Adrenal gland (tissue), 12 donors: ENCODE data around the gene SASH1. TPM values are rescaled to one million over a fixed set of nuclear protein-coding genes. Genes with fewer than 3 reads are reported as not detected.

Experiments used
- DNase-seq, 7 donors: peaks; one replicate each; pipeline ENCODE4 v3.0.0-alpha.2; 2019 to 2020
- H3K27ac ChIP-seq, 5 donors: fragments of 200-600 bp; sonication (generic) in 4 of 5; 1 replicate in 3 of 5; 2 replicates in 2 of 5; pipeline versions ENCODE4 v1.5.1 to v1.8.0; 2016 to 2020; ENCODE audit warnings: mild to moderate bottlenecking in 1 of 5
- H3K27me3 ChIP-seq: fragments of 200-600 bp; 2 replicates; pipeline ENCODE4 v1.8.0; 2021
- H3K36me3 ChIP-seq, 2 donors: fragments of 200-600 bp; replicated peaks in 1 of 2; 1 replicate in 1 of 2; 2 replicates in 1 of 2; pipeline versions ENCODE4 v1.5.1 to v1.8.0; 2018 to 2022
- H3K4me1 ChIP-seq, 2 donors: fragments of 200-600 bp; replicated peaks in 1 of 2; 1 replicate in 1 of 2; 2 replicates in 1 of 2; pipeline versions ENCODE4 v1.5.1 to v1.8.0; 2018 to 2021
- H3K4me3 ChIP-seq, 4 donors: fragments of 200-600 bp; sonication (generic) in 3 of 4; one replicate each; pipeline ENCODE4 v1.5.1; 2016 to 2018
- H3K9me3 ChIP-seq, 3 donors: fragments of 200-600 bp; sonication (generic) in 1 of 3; replicated peaks in 1 of 3; 1 replicate in 2 of 3; 2 replicates in 1 of 3; pipeline versions ENCODE4 v1.5.1 to v1.8.0; 2016 to 2021
- POLR2A ChIP-seq, 2 donors: fragments of 450-650 bp; IDR thresholded peaks; one replicate each; pipeline ENCODE4 v1.6.1; 2017; ENCODE audit warnings: antibody characterized with exemption in 2 of 2, mild to moderate bottlenecking in 2 of 2, moderate library complexity in 1 of 2
- WGBS, 4 donors: extraction: QIAGEN DNeasy Blood & Tissue Kit in 2 of 4; methylation state at CpG; one replicate each; pipeline versions ENCODE4 v1.1.5 to v1.1.7; 2013 to 2017; 5-methylcytosine and 5-hydroxymethylcytosine counted together
- intact Hi-C, 2 donors: fragments of 100-400 bp; cut with DNase I; formaldehyde crosslinking; loops; one replicate each; pipeline versions ENCODE4 v1.14.1 to v1.15.0; 2022 to 2023
- polyA plus RNA-seq, 3 donors: library from polyadenylated mRNA; stranded (reverse); fragments of 200-250 nt in 2 of 3; fragments of 350-450 nt in 1 of 3; fragmentation: Illumina TruSeq in 1 of 3; extraction: RNeasy Lipid Tissue Mini Kit (QIAGEN cat#74804) in 1 of 3; gene quantifications; one replicate each; pipeline ENCODE4 v1.2.3, GENCODE V29; 2013 to 2014
- total RNA-seq, 9 donors: library from RNA; depleted of rRNA in 4 of 9; stranded (reverse); fragments of >200 nt in 4 of 9; fragments of 120-200 nt in 1 of 9; fragmentation: NEBNext Ultra II Directional in 1 of 9; extraction: Animal tissue kit (Norgen Biotek cat#: 25700) in 1 of 9; gene quantifications; one replicate each; pipeline versions ENCODE4 v1.1.0 to v1.2.4, GENCODE V29; 2013 to 2023
- TF ChIP-seq, protein P1 (sequence below), 6 experiments: fragments of 450-650 bp in 4 of 6; fragments of 200-600 bp in 2 of 6; sonication (generic) in 1 of 6; IDR thresholded peaks; 1 replicate in 5 of 6; 2 replicates in 1 of 6; pipeline versions ENCODE4 v1.5.1 to v1.8.0; 2016 to 2021; ENCODE audit warnings: antibody characterized with exemption in 6 of 6, mild to moderate bottlenecking in 2 of 6, moderate library complexity in 1 of 6
- donor health status: healthy with polysubstance abuse.
- donor health status: Bipolar disorder and iron deficiency.
- donor health status: DM: yes; HTN: yes; CAD: no.
- donor health status: DM: no; HTN: no; CAD: no.
- donor health status: DM: no; HTN: no; CAD: no.
- donor health status: DM: yes; HTN: yes; CAD: no.

Gene SASH1
- total and polyA plus RNA-seq, 12 donors = 5.5 to 30.7 (median 16.7) TPM

DNA sequence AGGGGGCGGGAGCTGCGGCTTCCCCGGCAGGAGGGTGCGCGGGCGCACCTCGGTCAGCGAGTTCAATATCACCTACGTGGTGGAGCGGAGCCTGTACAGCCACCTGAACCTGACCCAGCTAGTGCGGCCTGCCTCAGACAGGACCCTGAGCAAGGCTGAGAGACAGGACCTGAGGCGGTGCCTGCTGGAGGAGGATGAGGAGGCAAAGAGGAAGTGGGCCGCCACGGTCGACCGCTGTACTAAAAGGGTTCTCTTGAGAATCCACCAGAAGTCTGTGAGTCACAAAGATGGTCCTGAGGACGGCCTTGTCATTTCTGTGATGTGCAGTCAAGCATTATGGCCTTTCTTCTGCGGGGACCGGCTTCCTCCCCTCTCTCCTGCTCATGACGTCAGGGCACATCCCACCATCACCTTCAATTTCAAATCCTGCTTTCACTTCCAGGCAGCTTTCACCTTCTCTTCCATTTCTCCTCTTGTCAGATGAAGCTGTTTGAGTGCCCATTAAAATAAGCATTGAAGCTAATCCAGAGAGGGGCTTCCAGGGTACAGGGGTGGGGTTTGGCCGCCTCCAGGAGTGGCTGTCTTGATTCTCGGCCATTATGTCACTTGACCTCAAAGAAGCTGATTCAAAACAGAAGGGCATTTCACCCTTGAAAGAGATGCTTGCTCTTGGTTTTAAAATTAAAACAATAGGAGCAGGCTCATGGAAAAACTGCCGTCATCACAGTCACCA, 177.6 kb downstream of the SASH1 start:
- TF ChIP-seq, protein P1, sequence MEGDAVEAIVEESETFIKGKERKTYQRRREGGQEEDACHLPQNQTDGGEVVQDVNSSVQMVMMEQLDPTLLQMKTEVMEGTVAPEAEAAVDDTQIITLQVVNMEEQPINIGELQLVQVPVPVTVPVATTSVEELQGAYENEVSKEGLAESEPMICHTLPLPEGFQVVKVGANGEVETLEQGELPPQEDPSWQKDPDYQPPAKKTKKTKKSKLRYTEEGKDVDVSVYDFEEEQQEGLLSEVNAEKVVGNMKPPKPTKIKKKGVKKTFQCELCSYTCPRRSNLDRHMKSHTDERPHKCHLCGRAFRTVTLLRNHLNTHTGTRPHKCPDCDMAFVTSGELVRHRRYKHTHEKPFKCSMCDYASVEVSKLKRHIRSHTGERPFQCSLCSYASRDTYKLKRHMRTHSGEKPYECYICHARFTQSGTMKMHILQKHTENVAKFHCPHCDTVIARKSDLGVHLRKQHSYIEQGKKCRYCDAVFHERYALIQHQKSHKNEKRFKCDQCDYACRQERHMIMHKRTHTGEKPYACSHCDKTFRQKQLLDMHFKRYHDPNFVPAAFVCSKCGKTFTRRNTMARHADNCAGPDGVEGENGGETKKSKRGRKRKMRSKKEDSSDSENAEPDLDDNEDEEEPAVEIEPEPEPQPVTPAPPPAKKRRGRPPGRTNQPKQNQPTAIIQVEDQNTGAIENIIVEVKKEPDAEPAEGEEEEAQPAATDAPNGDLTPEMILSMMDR (IDR thresholded peaks at IDR 0.05) = no peak
- no peak for TF ChIP-seq POLR2A (IDR thresholded peaks at IDR 0.05)
- Histone ChIP-seq H3K27ac (no peak overlapping the region), H3K9me3 (no peaks in the 10 kb centered on the region), H3K27me3 (no peaks in the 10 kb centered on the region), H3K4me3 (no peak overlapping the region), H3K36me3 (no peaks in the 10 kb centered on the region), H3K4me1 (peaks cover 0 to 16% of the 10 kb centered on the region in 2 donors)
- DNase-seq = no peak
- WGBS, 4 donors = 87 to 94% (median 93%) methylated on average over 15 to 23 of the region's 23 CpGs
- intact Hi-C loops = no loop called here

DNA sequence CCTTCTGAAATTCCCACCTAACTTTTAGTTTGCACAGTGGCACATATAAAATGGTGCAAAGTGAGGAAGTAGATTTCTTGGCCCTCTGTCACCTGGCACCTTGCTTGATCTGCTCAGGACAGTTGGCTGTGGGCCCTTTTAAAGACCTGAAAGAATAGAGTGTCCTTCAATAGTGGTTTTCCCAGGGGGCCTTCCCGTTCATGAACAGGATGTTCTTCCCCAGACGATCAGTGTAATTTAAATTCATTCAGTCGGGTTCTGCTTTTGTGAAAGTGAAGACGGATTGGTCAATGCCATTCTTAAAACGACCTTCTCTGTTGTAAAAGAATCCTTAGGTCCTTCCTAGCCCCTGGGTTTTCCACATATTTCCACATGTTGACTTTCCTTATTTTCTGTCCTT, 178.5 kb downstream of the SASH1 start:
- DNase-seq = no peak
- Histone ChIP-seq H3K27me3 (no peaks in the 10 kb centered on the region), H3K4me1 (peaks cover 0 to 16% of the 10 kb centered on the region in 2 donors), H3K27ac (peak overlapping the region in 3 of 5 donors; percentile 10 to 66 (median 24)), H3K4me3 (no peak overlapping the region), H3K9me3 (no peaks in the 10 kb centered on the region), H3K36me3 (no peaks in the 10 kb centered on the region)
- WGBS, 4 donors = 17 to 26% (median 19%) methylated on average over 5 of the region's 5 CpGs
- no peak for TF ChIP-seq POLR2A (IDR thresholded peaks at IDR 0.05)
- TF ChIP-seq, protein P1 (IDR thresholded peaks at IDR 0.05) = no peak
- intact Hi-C loops = no loop called here

GRCh38 chr6:148521586-148521985, 178.9 kb downstream of the SASH1 start:
- Histone ChIP-seq H3K4me3 (no peak overlapping the region), H3K36me3 (no peaks in the 10 kb centered on the region), H3K27me3 (no peaks in the 10 kb centered on the region), H3K27ac (peak overlapping the region in 3 of 5 donors; percentile 24 to 66 (median 57)), H3K9me3 (no peaks in the 10 kb centered on the region), H3K4me1 (peaks cover 0 to 16% of the 10 kb centered on the region in 2 donors)
- DNase-seq = no peak
- no peak for TF ChIP-seq POLR2A (IDR thresholded peaks at IDR 0.05)
- TF ChIP-seq, protein P1 (IDR thresholded peaks at IDR 0.05) = no peak
- WGBS, 4 donors = 17 to 29% (median 24%) methylated on average over 1 of the region's 1 CpG
- intact Hi-C loops = no loop called here

- 84 to 90% (median 89%) methylated on average over 2 of the region's 2 CpGs for WGBS, 4 donors
- H3K27ac ChIP-seq = no peak overlapping the region
- no peaks in the 10 kb centered on the region for H3K36me3 ChIP-seq
- no peaks in the 10 kb centered on the region for H3K9me3 ChIP-seq
- no peak overlapping the region for H3K4me3 ChIP-seq
- no peak for TF ChIP-seq POLR2A (IDR thresholded peaks at IDR 0.05)
- intact Hi-C loops = no loop called here
- no peaks in the 10 kb centered on the region for H3K27me3 ChIP-seq
- peaks cover 0 to 16% of the 10 kb centered on the region in 2 donors for H3K4me1 ChIP-seq
- no peak for DNase-seq
These were observed 180.4 kb downstream of the SASH1 start for GRCh38 chr6:148523048-148523447.

GRCh38 chr6:148523551-148523950, 180.9 kb downstream of the SASH1 start:
- no peak for DNase-seq
- Histone ChIP-seq H3K9me3 (no peaks in the 10 kb centered on the region), H3K4me1 (peaks cover 0 to 16% of the 10 kb centered on the region in 2 donors), H3K4me3 (no peak overlapping the region), H3K36me3 (no peaks in the 10 kb centered on the region), H3K27ac (no peak overlapping the region), H3K27me3 (no peaks in the 10 kb centered on the region)
- TF ChIP-seq POLR2A (IDR thresholded peaks at IDR 0.05) = no peak
- TF ChIP-seq, protein P1 (IDR thresholded peaks at IDR 0.05) = no peak
- WGBS, 4 donors = 66 to 80% (median 71%) methylated on average over 4 of the region's 4 CpGs
- intact Hi-C loops = no loop called here
